OCI-LY7 (cell line): ENCODE results near the gene KLHL41. TPM values are rescaled to one million over a fixed set of nuclear protein-coding genes. Genes with fewer than 3 reads are reported as not detected.

ENCODE experiments used
- BruUV-seq: library from RNA; stranded (reverse); fragments of 400-500 nt; replicated peaks from 2 replicates; lab custom pipeline; 2021; lab: Mats Ljungman, UMichigan
- CTCF ChIA-PET: fragments of 300-600 bp; sonication (Branson Sonifier 250); formaldehyde crosslinking; loops from one replicate; lab custom pipeline; 2022; ENCODE audit warnings: antibody characterized with exemption; ENCODE audit not compliant: unreplicated experiment; lab: Charles Lee
- POLR2A ChIA-PET: fragments of 300-600 bp; sonication (Branson Sonifier 250); formaldehyde crosslinking; loops from one replicate; lab custom pipeline; 2022; ENCODE audit warnings: antibody characterized with exemption; lab: Charles Lee
- DNase-seq: peaks from one replicate; pipeline ENCODE4 v3.0.0-alpha.2; 2015; ENCODE audit warnings: low spot score
- H2AFZ ChIP-seq: fragments of 200-600 bp; sonication (generic), shearing (Covaris generic); 2 replicates; pipeline ENCODE4 v1.6.1; 2014; ENCODE audit warnings: mild to moderate bottlenecking, antibody characterized with exemption, low read length, moderate library complexity
- H3K27ac ChIP-seq: fragments of 200-600 bp; sonication (generic); 2 replicates; pipeline ENCODE4 v1.5.1; 2014; ENCODE audit warnings: mixed run types, low read depth, mild to moderate bottlenecking, moderate library complexity, low read length, inconsistent platforms; ENCODE audit not compliant: poor library complexity, severe bottlenecking
- H3K36me3 ChIP-seq: fragments of 200-600 bp; sonication (generic); 2 replicates; pipeline ENCODE4 v1.6.1; 2014; ENCODE audit warnings: mild to moderate bottlenecking, antibody characterized with exemption, low read length, moderate library complexity, mixed read lengths; ENCODE audit not compliant: insufficient read depth
- H3K4me1 ChIP-seq: fragments of 200-600 bp; sonication (generic); 2 replicates; pipeline ENCODE4 v1.5.1; 2014; ENCODE audit warnings: mild to moderate bottlenecking, low read length; ENCODE audit not compliant: insufficient read depth, poor library complexity, severe bottlenecking
- H3K4me2 ChIP-seq: fragments of 200-600 bp; sonication (generic); 2 replicates; pipeline ENCODE4 v1.6.1; 2014; ENCODE audit warnings: mild to moderate bottlenecking, low read length
- H3K4me3 ChIP-seq: fragments of 200-600 bp; sonication (generic); 2 replicates; pipeline ENCODE4 v1.5.1; 2014; ENCODE audit warnings: mild to moderate bottlenecking, low read depth, low read length; ENCODE audit not compliant: poor library complexity, severe bottlenecking
- H3K79me2 ChIP-seq: fragments of 200-600 bp; sonication (generic); 2 replicates; pipeline ENCODE4 v1.6.1; 2016; ENCODE audit warnings: low read depth, mild to moderate bottlenecking, low read length, moderate library complexity, mixed read lengths; ENCODE audit not compliant: insufficient read depth
- H3K9me2 ChIP-seq: fragments of 200-600 bp; sonication (generic); 2 replicates; pipeline ENCODE4 v1.6.1; 2016; ENCODE audit warnings: mild to moderate bottlenecking, low read length, mixed read lengths; ENCODE audit not compliant: insufficient read depth
- H3K9me3 ChIP-seq: fragments of 200-600 bp; sonication (generic); 2 replicates; pipeline ENCODE4 v1.6.1; 2014; ENCODE audit warnings: mild to moderate bottlenecking, mixed run types, low read length, mixed read lengths
- H4K20me1 ChIP-seq: fragments of 200-600 bp; sonication (generic); 2 replicates; pipeline ENCODE4 v1.6.1; 2014; ENCODE audit warnings: mild to moderate bottlenecking, antibody characterized with exemption, low read length, moderate library complexity, mixed read lengths; ENCODE audit not compliant: insufficient read depth
- EZH2phosphoT487 ChIP-seq: fragments of 200-600 bp; sonication (generic); IDR thresholded peaks from 2 replicates; pipeline ENCODE4 v1.6.1; 2018; ENCODE audit warnings: low read depth, borderline replicate concordance, mild to moderate bottlenecking, mixed run types, antibody characterized with exemption, low read length, moderate library complexity, mixed read lengths
- intact Hi-C: fragments of 100-400 bp; cut with micrococcal nuclease; formaldehyde crosslinking; loops from one replicate; pipeline ENCODE4 v1.10.0; 2022; ENCODE audit not compliant: unreplicated experiment
- total RNA-seq, 2 experiments: library from RNA; depleted of rRNA in 1 of 2; stranded (reverse); fragments of >200 nt in 1 of 2; shearing (Covaris generic) in 1 of 2; gene quantifications; 2 replicates each; pipeline ENCODE4 v1.2.3, GENCODE V29; 2014 to 2022
- TF ChIP-seq, protein P1 (sequence below): fragments of 200-600 bp; sonication (generic); conservative IDR thresholded peaks from 2 replicates; pipeline ENCODE4 v1.5.1; 2014; ENCODE audit warnings: mild to moderate bottlenecking, antibody characterized with exemption, low read length, moderate library complexity, mixed read lengths

Gene KLHL41
- total RNA-seq, 2 experiments from 2014 or later: not detected

DNA sequence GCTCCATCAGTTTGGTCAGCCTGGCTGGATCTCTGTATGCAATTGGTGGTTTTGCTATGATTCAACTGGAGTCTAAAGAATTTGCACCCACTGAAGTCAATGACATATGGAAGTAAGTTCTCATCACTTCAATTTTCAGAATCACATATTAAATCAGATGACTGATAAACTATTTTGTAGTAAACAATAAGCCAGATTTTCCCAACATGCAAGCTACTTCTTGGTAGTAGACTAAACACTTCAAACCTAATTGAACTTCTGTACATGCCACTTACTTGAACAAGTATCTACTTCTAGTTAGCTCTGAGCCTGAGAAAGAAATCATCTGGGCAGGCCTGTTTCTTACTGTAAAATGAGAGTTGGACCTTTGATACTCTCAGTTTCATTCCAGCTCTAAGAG lies 11.4 kb downstream of the KLHL41 start:
- no peaks in the 10 kb centered on the region for H4K20me1 ChIP-seq
- H3K4me2 ChIP-seq: no peak overlapping the region
- H3K79me2 ChIP-seq: no peaks in the 10 kb centered on the region
- no peak for TF ChIP-seq EZH2phosphoT487
- TF ChIP-seq, protein P1, sequence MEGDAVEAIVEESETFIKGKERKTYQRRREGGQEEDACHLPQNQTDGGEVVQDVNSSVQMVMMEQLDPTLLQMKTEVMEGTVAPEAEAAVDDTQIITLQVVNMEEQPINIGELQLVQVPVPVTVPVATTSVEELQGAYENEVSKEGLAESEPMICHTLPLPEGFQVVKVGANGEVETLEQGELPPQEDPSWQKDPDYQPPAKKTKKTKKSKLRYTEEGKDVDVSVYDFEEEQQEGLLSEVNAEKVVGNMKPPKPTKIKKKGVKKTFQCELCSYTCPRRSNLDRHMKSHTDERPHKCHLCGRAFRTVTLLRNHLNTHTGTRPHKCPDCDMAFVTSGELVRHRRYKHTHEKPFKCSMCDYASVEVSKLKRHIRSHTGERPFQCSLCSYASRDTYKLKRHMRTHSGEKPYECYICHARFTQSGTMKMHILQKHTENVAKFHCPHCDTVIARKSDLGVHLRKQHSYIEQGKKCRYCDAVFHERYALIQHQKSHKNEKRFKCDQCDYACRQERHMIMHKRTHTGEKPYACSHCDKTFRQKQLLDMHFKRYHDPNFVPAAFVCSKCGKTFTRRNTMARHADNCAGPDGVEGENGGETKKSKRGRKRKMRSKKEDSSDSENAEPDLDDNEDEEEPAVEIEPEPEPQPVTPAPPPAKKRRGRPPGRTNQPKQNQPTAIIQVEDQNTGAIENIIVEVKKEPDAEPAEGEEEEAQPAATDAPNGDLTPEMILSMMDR: no peak
- H3K9me3 ChIP-seq: no peaks in the 10 kb centered on the region
- H3K36me3 ChIP-seq: no peaks in the 10 kb centered on the region
- ChIA-PET CTCF (no interaction called here), POLR2A (interaction anchor here (0.8 to 1.5 kb wide), 3 partner anchors 11 to 270 kb away, joined by 3 to 5 read pairs (median 3); partner anchors contain the start of gene KLHL41)
- no peak overlapping the region for H3K4me3 ChIP-seq
- no TSS peak for BruUV-seq
- no peak for DNase-seq
- H3K9me2 ChIP-seq: no peaks in the 10 kb centered on the region
- H2AFZ ChIP-seq: no peak overlapping the region
- H3K27ac ChIP-seq: no peak overlapping the region
- intact Hi-C loops: no loop called here
- H3K4me1 ChIP-seq: no peaks in the 10 kb centered on the region

DNA sequence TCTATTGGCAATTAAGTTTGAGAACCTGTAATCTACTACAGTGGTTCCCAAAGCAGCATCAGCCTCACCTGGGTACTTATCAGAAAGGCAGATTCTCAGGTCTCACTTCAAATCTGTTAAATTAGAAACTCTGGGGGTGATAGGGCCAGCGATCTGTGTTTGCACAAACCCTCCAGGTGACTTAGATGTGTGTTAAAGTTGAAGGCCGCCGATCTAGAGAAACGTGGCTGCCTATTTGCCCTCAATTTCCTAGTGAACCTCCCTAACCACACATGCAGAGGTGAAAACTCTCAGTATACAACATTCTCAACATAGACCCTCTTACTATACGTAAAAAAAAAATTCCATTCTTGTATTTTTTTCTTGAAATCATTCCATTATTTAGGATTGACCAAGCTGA lies 14.2 kb downstream of the KLHL41 start:
- Histone ChIP-seq H3K4me1 (no peaks in the 10 kb centered on the region), H4K20me1 (no peaks in the 10 kb centered on the region), H3K36me3 (peaks cover 13% of the 10 kb centered on the region; the same call in 1 of the 2 replicates), H3K9me2 (no peaks in the 10 kb centered on the region), H2AFZ (no peak overlapping the region), H3K4me2 (no peak overlapping the region), H3K4me3 (no peak overlapping the region), H3K79me2 (no peaks in the 10 kb centered on the region), H3K9me3 (no peaks in the 10 kb centered on the region), H3K27ac (no peak overlapping the region)
- intact Hi-C loops: no loop called here
- TF ChIP-seq EZH2phosphoT487: no peak
- TF ChIP-seq, protein P1: no peak
- no TSS peak for BruUV-seq
- no peak for DNase-seq
- POLR2A ChIA-PET: interaction anchor here (0.6 kb wide), 1 partner anchor 371 kb away, joined by 4 read pairs; no protein-coding TSS in a partner anchor
- CTCF ChIA-PET: no interaction called here

DNA sequence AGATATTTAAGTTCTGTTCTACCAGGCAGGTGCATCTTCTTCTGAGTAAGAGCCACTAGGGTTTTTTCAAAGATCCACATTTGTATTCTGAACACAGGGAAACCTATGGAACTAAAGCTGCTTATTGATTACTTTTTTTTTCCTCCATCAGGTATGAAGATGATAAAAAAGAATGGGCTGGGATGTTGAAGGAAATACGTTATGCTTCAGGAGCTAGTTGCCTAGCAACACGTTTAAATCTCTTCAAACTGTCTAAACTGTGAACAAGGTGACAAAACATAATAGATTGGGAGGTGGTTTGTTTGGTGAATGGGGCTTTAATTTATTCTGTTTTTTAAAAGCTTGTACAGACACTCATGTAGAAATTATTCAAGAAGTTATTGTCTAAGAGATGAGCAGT lies 15.9 kb downstream of the KLHL41 start:
- H3K27ac ChIP-seq: no peak overlapping the region
- H3K4me2 ChIP-seq: no peak overlapping the region
- no peaks in the 10 kb centered on the region for H3K79me2 ChIP-seq
- no peak overlapping the region for H3K4me3 ChIP-seq
- intact Hi-C loops: loop anchor here (5.0 kb wide), 2 partner anchors 152 to 402 kb away; no protein-coding TSS in a partner anchor
- no TSS peak for BruUV-seq
- H4K20me1 ChIP-seq: no peaks in the 10 kb centered on the region
- CTCF ChIA-PET: no interaction called here
- TF ChIP-seq EZH2phosphoT487: no peak
- TF ChIP-seq, protein P1: no peak
- no peaks in the 10 kb centered on the region for H3K4me1 ChIP-seq
- H3K9me3 ChIP-seq: no peaks in the 10 kb centered on the region
- POLR2A ChIA-PET: no interaction called here
- no peak for DNase-seq
- H2AFZ ChIP-seq: no peak overlapping the region
- peaks cover 30% of the 10 kb centered on the region; the same call in 1 of the 2 replicates for H3K36me3 ChIP-seq
- H3K9me2 ChIP-seq: no peaks in the 10 kb centered on the region
